GM10248 (cell line): Measurements from ENCODE around the gene PTGS2.

ENCODE experiments used
- CTCF ChIA-PET: fragments of 300-600 bp; sonication (Branson Sonifier 250); formaldehyde crosslinking; extraction: SDS; loops from one replicate; lab custom pipeline; 2021; ENCODE audit warnings: antibody characterized with exemption; lab: Yijun Ruan, JAX
- POLR2A ChIA-PET: fragments of 350-650 bp; sonication (Branson Sonifier 250); formaldehyde crosslinking; extraction: SDS; loops from one replicate; lab custom pipeline; 2020; ENCODE audit warnings: antibody characterized with exemption; lab: Yijun Ruan, JAX
- DNase-seq: peaks from one replicate; pipeline ENCODE4 v3.0.0; 2012; ENCODE audit errors: extremely low spot score
- TF ChIP-seq, protein P1 (sequence below): IDR thresholded peaks from 2 replicates; pipeline ENCODE4 v1.5.1; 2012; ENCODE audit warnings: mild to moderate bottlenecking, low read depth; ENCODE audit errors: extremely low read depth, missing control alignments, control extremely low read depth

PTGS2 gene

DNA sequence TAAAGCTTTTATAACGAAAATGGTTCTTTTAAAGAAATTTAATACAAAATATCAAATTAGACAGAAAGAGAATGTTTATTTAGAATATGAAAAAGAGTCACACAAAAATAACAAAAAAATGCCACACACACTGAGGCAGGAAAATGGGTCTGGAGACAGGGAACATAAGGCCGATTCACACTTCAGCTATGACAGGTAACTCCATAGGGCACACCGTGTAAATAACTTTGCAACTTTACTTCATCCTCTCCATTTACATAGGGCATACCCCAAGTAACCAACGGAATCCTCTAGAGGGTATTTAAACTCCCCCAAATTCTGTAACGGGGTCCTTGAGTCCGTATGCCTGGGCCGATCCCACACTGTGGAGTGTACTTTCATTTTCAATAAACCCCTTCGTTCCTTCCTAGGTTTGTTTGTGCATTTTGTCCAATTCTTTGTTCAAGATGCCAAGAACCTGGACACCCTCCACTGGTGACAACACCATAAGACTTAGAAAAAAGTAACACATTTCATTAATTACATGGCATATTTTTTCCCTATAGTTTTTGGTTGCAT lies 23.1 kb upstream of the PTGS2 start:
- ChIA-PET CTCF (interaction anchor here (1.0 to 1.2 kb wide), 2 partner anchors 23 to 30 kb away, joined by 3 to 4 read pairs; partner anchors contain the start of gene PTGS2), POLR2A (no interaction called here)
- DNase-seq, result no peak
- TF ChIP-seq, protein P1, sequence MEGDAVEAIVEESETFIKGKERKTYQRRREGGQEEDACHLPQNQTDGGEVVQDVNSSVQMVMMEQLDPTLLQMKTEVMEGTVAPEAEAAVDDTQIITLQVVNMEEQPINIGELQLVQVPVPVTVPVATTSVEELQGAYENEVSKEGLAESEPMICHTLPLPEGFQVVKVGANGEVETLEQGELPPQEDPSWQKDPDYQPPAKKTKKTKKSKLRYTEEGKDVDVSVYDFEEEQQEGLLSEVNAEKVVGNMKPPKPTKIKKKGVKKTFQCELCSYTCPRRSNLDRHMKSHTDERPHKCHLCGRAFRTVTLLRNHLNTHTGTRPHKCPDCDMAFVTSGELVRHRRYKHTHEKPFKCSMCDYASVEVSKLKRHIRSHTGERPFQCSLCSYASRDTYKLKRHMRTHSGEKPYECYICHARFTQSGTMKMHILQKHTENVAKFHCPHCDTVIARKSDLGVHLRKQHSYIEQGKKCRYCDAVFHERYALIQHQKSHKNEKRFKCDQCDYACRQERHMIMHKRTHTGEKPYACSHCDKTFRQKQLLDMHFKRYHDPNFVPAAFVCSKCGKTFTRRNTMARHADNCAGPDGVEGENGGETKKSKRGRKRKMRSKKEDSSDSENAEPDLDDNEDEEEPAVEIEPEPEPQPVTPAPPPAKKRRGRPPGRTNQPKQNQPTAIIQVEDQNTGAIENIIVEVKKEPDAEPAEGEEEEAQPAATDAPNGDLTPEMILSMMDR, result no peak

- ChIA-PET CTCF (interaction anchor here (1.0 to 2.2 kb wide), 9 partner anchors 9 to 197 kb away, joined by 3 to 11 read pairs (median 5); partner anchors contain the start of gene PTGS2), POLR2A (no interaction called here)
- TF ChIP-seq, protein P1, result no peak
- no peak for DNase-seq
These were observed 20.5 kb upstream of the PTGS2 start for GRCh38 chr1:186700722-186701121.

GRCh38 chr1:186699519-186699918 lies 19.3 kb upstream of the PTGS2 start:
- ChIA-PET POLR2A (no interaction called here), CTCF (interaction anchor here (2.0 to 2.4 kb wide), 3 partner anchors 8 to 23 kb away, joined by 6 to 9 read pairs (median 7); partner anchors contain the start of gene PTGS2)
- DNase-seq, result no peak
- TF ChIP-seq, protein P1, result no peak

- CTCF ChIA-PET, result interaction anchor here (1.4 to 2.5 kb wide), 4 partner anchors 10 to 205 kb away, joined by 3 to 9 read pairs (median 6); partner anchors contain the start of gene PTGS2
- POLR2A ChIA-PET, result no interaction called here
- DNase-seq, result no peak
- TF ChIP-seq, protein P1, result no peak
These were observed 9.7 kb upstream of the PTGS2 start for GRCh38 chr1:186689907-186690306.

GRCh38 chr1:186689376-186689775 lies 9.2 kb upstream of the PTGS2 start:
- DNase-seq, result no peak
- CTCF ChIA-PET, result interaction anchor here (1.7 to 2.2 kb wide), 2 partner anchors 9 to 11 kb away, joined by 5 to 7 read pairs; partner anchors contain the start of gene PTGS2
- POLR2A ChIA-PET, result no interaction called here
- TF ChIP-seq, protein P1, result no peak

- TF ChIP-seq, protein P1, result no peak
- CTCF ChIA-PET, result interaction anchor here (1.1 to 3.5 kb wide), 5 partner anchors 9 to 39 kb away, joined by 3 to 14 read pairs (median 5); no protein-coding TSS in a partner anchor
- POLR2A ChIA-PET, result no interaction called here
- DNase-seq, result no peak
These were observed 3.6 kb upstream of the PTGS2 start for GRCh38 chr1:186683652-186684410.
